GM23338 (cell line): ENCODE measurements around the gene OIT3. TPM values are rescaled to one million over a fixed set of nuclear protein-coding genes. Genes with fewer than 3 reads are reported as not detected.

Source experiments
- ATAC-seq: fragments of 200-7000 bp; cut with Tn5 transposase; 3 replicates; pipeline ENCODE4 v1.9.1; 2020
- DNase-seq: peaks from one replicate; pipeline ENCODE4 v3.0.0-alpha.2; 2015; ENCODE audit warnings: low spot score
- H2AFZ ChIP-seq: fragments of 200-600 bp; sonication (generic); 2 replicates; pipeline ENCODE4 v1.8.0; 2016; ENCODE audit warnings: antibody characterized with exemption, mild to moderate bottlenecking, moderate library complexity
- H3F3A ChIP-seq: fragments of 200-600 bp; sonication (generic); replicated peaks from 2 replicates; pipeline ENCODE4 v1.8.0; 2017; ENCODE audit warnings: antibody characterized with exemption, mixed run types, low read depth
- H3K27ac ChIP-seq: fragments of 200-600 bp; sonication (generic); 2 replicates; pipeline ENCODE4 v1.6.1; 2016; ENCODE audit warnings: low read depth
- H3K27me3 ChIP-seq: fragments of 200-600 bp; sonication (generic); 2 replicates; pipeline ENCODE4 v1.8.0; 2016; ENCODE audit warnings: mild to moderate bottlenecking, mixed run types, moderate library complexity; ENCODE audit not compliant: insufficient read depth
- H3K36me3 ChIP-seq: fragments of 200-600 bp; sonication (generic); 2 replicates; pipeline ENCODE4 v1.8.0; 2016; ENCODE audit warnings: mild to moderate bottlenecking; ENCODE audit not compliant: insufficient read depth
- H3K4me1 ChIP-seq: fragments of 200-600 bp; sonication (generic); 2 replicates; pipeline ENCODE4 v1.8.0; 2016; ENCODE audit warnings: mild to moderate bottlenecking, moderate library complexity; ENCODE audit not compliant: insufficient read depth
- H3K4me2 ChIP-seq: fragments of 200-600 bp; sonication (generic); 2 replicates; pipeline ENCODE4 v1.7.1; 2017; ENCODE audit warnings: mixed run types
- H3K4me3 ChIP-seq: fragments of 200-600 bp; sonication (generic); 2 replicates; pipeline ENCODE4 v1.6.1; 2016; ENCODE audit warnings: mixed run types
- H3K79me2 ChIP-seq: fragments of 200-600 bp; sonication (generic); replicated peaks from 2 replicates; pipeline ENCODE4 v1.8.0; 2017; ENCODE audit warnings: mild to moderate bottlenecking; ENCODE audit not compliant: insufficient read depth
- H3K9me2 ChIP-seq: fragments of 200-600 bp; sonication (generic); 2 replicates; pipeline ENCODE4 v1.8.0; 2017; ENCODE audit not compliant: insufficient read depth
- H4K20me1 ChIP-seq: fragments of 200-600 bp; sonication (generic); replicated peaks from 2 replicates; pipeline ENCODE4 v1.8.0; 2017; ENCODE audit warnings: mild to moderate bottlenecking; ENCODE audit not compliant: insufficient read depth
- H3K27ac Mint-ChIP-seq: 2 replicates; pipeline ENCODE4 v1.8.0; 2020; ENCODE audit warnings: inconsistent platforms, mild to moderate bottlenecking, moderate library complexity, mixed read lengths
- H3K27me3 Mint-ChIP-seq: 3 replicates; pipeline ENCODE4 v1.8.0; 2022; ENCODE audit warnings: low read depth, mild to moderate bottlenecking, moderate library complexity, mixed read lengths, inconsistent platforms; ENCODE audit not compliant: insufficient read depth, poor library complexity
- H3K36me3 Mint-ChIP-seq: 3 replicates; pipeline ENCODE4 v1.8.0; 2021; ENCODE audit warnings: low read depth, mild to moderate bottlenecking, inconsistent platforms, moderate library complexity, mixed read lengths
- H3K4me1 Mint-ChIP-seq: 3 replicates; pipeline ENCODE4 v1.8.0; 2020; ENCODE audit warnings: mild to moderate bottlenecking, inconsistent platforms, mixed read lengths
- H3K4me3 Mint-ChIP-seq: 3 replicates; pipeline ENCODE4 v1.8.0; 2021; ENCODE audit warnings: moderate library complexity, mild to moderate bottlenecking, inconsistent platforms, mixed read lengths
- H3K9me3 Mint-ChIP-seq: 3 replicates; pipeline ENCODE4 v1.8.0; 2020; ENCODE audit warnings: moderate library complexity, mild to moderate bottlenecking, inconsistent platforms, mixed read lengths
- CREB1 ChIP-seq: fragments of 250-450 bp; sonication (Bioruptor Pico); IDR thresholded peaks from 2 replicates; pipeline ENCODE4 v1.5.0; 2020; ENCODE audit warnings: low read depth, mild to moderate bottlenecking, moderate library complexity
- EZH2 ChIP-seq: fragments of 200-600 bp; sonication (generic); IDR thresholded peaks from one replicate; pipeline ENCODE4 v1.8.0; 2017; ENCODE audit warnings: antibody characterized with exemption, mild to moderate bottlenecking, low read depth; ENCODE audit not compliant: unreplicated experiment
- EZH2phosphoT487 ChIP-seq: fragments of 200-600 bp; sonication (generic); IDR thresholded peaks from one replicate; pipeline ENCODE4 v1.8.1; 2018; ENCODE audit warnings: antibody characterized with exemption; ENCODE audit not compliant: unreplicated experiment
- JUNB ChIP-seq: IDR thresholded peaks from one replicate; pipeline ENCODE4 v1.6.1; 2016; ENCODE audit warnings: antibody characterized with exemption; ENCODE audit not compliant: unreplicated experiment
- NANOG ChIP-seq: IDR thresholded peaks from 2 replicates; pipeline ENCODE4 v1.6.1; 2016; ENCODE audit warnings: antibody characterized with exemption, borderline replicate concordance
- POLR2AphosphoS5 ChIP-seq: IDR thresholded peaks from 2 replicates; pipeline ENCODE4 v1.6.1; 2016; ENCODE audit warnings: antibody characterized with exemption, low read depth
- STAT1 ChIP-seq: IDR thresholded peaks from one replicate; pipeline ENCODE4 v1.6.1; 2016; ENCODE audit warnings: antibody characterized with exemption; ENCODE audit not compliant: unreplicated experiment
- ZNF114 ChIP-seq: fragments of 250-450 bp; sonication (Bioruptor Pico); IDR thresholded peaks from 2 replicates; pipeline ENCODE4 v1.5.0; 2020; ENCODE audit warnings: mild to moderate bottlenecking, moderate library complexity
- ZNF331 ChIP-seq: fragments of 250-450 bp; sonication (Bioruptor Pico); IDR thresholded peaks from 2 replicates; pipeline ENCODE4 v1.5.0; 2020; ENCODE audit warnings: low read depth, mild to moderate bottlenecking, moderate library complexity
- polyA plus RNA-seq: library from polyadenylated mRNA; unstranded; fragments of >200 nt; fragmentation: Nextera tagmentation; extraction: Ambion mirVana; gene quantifications from 2 replicates; pipeline ENCODE4 v1.2.1, GENCODE V29; 2016
- total RNA-seq: library from RNA; depleted of rRNA; stranded (reverse); fragments of >200 nt; shearing (Covaris generic); gene quantifications from 2 replicates; pipeline ENCODE4 v1.2.3, GENCODE V29; 2014
- TF ChIP-seq, protein P1 (sequence below): IDR thresholded peaks from 2 replicates; pipeline ENCODE4 v1.6.1; 2016; ENCODE audit warnings: antibody characterized with exemption
- TF ChIP-seq, protein P2 (sequence below): fragments of 250-450 bp; sonication (Bioruptor Pico); IDR thresholded peaks from 2 replicates; pipeline ENCODE4 v1.5.0; 2020; ENCODE audit warnings: mild to moderate bottlenecking, moderate library complexity
- TF ChIP-seq, protein P3 (sequence below): IDR thresholded peaks from one replicate; pipeline ENCODE4 v1.6.1; 2018; ENCODE audit warnings: antibody characterized with exemption; ENCODE audit not compliant: unreplicated experiment
- TF ChIP-seq, protein P4 (sequence below), 2 experiments: fragments of 200-600 bp in 1 of 2; sonication (generic) in 1 of 2; conservative IDR thresholded peaks; 2 replicates each; pipeline versions ENCODE4 v1.5.1 to v1.6.1; 2016 to 2017; ENCODE audit warnings: antibody characterized with exemption in 2 of 2, low read depth in 2 of 2, mild to moderate bottlenecking in 2 of 2, moderate library complexity in 1 of 2

The OIT3 gene
- total and polyA plus RNA-seq, 2 experiments from 2014 or later: not detected

DNA sequence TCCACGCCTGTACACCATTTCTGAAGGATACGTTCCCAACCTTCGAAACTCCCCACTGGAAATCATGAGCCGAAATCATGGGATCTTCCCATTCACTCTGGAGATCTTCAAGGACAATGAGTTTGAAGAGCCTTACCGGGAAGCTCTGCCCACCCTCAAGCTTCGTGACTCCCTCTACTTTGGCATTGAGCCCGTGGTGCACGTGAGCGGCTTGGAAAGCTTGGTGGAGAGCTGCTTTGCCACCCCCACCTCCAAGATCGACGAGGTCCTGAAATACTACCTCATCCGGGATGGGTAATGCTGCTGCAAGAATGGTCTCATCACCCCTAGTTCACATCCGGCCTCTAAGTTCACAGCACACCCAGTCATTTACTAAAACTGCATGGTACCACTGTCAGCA is 30.8 kb downstream of the OIT3 start:
- H3K9me3 Mint-ChIP-seq: peaks cover 7% of the 10 kb centered on the region; the same call in 2 of the 3 replicates
- H3K9me2 ChIP-seq: no peaks in the 10 kb centered on the region
- no peak overlapping the region for H3K4me3 Mint-ChIP-seq
- no peak overlapping the region for H3K27ac Mint-ChIP-seq
- ATAC-seq: no peak
- no peak for DNase-seq
- H3K4me2 ChIP-seq: no peak overlapping the region
- H3K36me3 Mint-ChIP-seq: no peaks in the 10 kb centered on the region
- no peak overlapping the region for H3K4me3 ChIP-seq
- H2AFZ ChIP-seq: no peak overlapping the region
- no peaks in the 10 kb centered on the region for H3K79me2 ChIP-seq
- no peaks in the 10 kb centered on the region for H3K36me3 ChIP-seq
- no peaks in the 10 kb centered on the region for H3F3A ChIP-seq
- no peaks in the 10 kb centered on the region for H4K20me1 ChIP-seq
- no peaks in the 10 kb centered on the region for H3K4me1 Mint-ChIP-seq
- TF ChIP-seq STAT1: no peak
- TF ChIP-seq ZNF114 (CRISPR knock-in tag): no peak
- no peak for TF ChIP-seq NANOG
- no peak for TF ChIP-seq EZH2phosphoT487
- TF ChIP-seq, protein P1, sequence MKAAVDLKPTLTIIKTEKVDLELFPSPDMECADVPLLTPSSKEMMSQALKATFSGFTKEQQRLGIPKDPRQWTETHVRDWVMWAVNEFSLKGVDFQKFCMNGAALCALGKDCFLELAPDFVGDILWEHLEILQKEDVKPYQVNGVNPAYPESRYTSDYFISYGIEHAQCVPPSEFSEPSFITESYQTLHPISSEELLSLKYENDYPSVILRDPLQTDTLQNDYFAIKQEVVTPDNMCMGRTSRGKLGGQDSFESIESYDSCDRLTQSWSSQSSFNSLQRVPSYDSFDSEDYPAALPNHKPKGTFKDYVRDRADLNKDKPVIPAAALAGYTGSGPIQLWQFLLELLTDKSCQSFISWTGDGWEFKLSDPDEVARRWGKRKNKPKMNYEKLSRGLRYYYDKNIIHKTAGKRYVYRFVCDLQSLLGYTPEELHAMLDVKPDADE: no peak
- TF ChIP-seq POLR2AphosphoS5: no peak
- TF ChIP-seq, protein P2, sequence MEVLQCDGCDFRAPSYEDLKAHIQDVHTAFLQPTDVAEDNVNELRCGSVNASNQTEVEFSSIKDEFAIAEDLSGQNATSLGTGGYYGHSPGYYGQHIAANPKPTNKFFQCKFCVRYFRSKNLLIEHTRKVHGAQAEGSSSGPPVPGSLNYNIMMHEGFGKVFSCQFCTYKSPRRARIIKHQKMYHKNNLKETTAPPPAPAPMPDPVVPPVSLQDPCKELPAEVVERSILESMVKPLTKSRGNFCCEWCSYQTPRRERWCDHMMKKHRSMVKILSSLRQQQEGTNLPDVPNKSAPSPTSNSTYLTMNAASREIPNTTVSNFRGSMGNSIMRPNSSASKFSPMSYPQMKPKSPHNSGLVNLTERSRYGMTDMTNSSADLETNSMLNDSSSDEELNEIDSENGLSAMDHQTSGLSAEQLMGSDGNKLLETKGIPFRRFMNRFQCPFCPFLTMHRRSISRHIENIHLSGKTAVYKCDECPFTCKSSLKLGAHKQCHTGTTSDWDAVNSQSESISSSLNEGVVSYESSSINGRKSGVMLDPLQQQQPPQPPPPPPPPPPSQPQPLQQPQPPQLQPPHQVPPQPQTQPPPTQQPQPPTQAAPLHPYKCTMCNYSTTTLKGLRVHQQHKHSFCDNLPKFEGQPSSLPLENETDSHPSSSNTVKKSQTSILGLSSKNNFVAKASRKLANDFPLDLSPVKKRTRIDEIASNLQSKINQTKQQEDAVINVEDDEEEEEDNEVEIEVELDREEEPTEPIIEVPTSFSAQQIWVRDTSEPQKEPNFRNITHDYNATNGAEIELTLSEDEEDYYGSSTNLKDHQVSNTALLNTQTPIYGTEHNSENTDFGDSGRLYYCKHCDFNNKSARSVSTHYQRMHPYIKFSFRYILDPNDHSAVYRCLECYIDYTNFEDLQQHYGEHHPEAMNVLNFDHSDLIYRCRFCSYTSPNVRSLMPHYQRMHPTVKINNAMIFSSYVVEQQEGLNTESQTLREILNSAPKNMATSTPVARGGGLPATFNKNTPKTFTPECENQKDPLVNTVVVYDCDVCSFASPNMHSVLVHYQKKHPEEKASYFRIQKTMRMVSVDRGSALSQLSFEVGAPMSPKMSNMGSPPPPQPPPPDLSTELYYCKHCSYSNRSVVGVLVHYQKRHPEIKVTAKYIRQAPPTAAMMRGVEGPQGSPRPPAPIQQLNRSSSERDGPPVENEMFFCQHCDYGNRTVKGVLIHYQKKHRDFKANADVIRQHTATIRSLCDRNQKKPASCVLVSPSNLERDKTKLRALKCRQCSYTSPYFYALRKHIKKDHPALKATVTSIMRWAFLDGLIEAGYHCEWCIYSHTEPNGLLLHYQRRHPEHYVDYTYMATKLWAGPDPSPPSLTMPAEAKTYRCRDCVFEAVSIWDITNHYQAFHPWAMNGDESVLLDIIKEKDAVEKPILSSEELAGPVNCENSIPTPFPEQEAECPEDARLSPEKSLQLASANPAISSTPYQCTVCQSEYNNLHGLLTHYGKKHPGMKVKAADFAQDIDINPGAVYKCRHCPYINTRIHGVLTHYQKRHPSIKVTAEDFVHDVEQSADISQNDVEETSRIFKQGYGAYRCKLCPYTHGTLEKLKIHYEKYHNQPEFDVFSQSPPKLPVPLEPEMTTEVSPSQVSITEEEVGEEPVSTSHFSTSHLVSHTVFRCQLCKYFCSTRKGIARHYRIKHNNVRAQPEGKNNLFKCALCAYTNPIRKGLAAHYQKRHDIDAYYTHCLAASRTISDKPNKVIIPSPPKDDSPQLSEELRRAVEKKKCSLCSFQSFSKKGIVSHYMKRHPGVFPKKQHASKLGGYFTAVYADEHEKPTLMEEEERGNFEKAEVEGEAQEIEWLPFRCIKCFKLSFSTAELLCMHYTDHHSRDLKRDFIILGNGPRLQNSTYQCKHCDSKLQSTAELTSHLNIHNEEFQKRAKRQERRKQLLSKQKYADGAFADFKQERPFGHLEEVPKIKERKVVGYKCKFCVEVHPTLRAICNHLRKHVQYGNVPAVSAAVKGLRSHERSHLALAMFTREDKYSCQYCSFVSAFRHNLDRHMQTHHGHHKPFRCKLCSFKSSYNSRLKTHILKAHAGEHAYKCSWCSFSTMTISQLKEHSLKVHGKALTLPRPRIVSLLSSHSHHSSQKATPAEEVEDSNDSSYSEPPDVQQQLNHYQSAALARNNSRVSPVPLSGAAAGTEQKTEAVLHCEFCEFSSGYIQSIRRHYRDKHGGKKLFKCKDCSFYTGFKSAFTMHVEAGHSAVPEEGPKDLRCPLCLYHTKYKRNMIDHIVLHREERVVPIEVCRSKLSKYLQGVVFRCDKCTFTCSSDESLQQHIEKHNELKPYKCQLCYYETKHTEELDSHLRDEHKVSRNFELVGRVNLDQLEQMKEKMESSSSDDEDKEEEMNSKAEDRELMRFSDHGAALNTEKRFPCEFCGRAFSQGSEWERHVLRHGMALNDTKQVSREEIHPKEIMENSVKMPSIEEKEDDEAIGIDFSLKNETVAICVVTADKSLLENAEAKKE: no peak
- TF ChIP-seq CREB1 (CRISPR knock-in tag): no peak
- TF ChIP-seq ZNF331: no peak
- TF ChIP-seq, protein P3, sequence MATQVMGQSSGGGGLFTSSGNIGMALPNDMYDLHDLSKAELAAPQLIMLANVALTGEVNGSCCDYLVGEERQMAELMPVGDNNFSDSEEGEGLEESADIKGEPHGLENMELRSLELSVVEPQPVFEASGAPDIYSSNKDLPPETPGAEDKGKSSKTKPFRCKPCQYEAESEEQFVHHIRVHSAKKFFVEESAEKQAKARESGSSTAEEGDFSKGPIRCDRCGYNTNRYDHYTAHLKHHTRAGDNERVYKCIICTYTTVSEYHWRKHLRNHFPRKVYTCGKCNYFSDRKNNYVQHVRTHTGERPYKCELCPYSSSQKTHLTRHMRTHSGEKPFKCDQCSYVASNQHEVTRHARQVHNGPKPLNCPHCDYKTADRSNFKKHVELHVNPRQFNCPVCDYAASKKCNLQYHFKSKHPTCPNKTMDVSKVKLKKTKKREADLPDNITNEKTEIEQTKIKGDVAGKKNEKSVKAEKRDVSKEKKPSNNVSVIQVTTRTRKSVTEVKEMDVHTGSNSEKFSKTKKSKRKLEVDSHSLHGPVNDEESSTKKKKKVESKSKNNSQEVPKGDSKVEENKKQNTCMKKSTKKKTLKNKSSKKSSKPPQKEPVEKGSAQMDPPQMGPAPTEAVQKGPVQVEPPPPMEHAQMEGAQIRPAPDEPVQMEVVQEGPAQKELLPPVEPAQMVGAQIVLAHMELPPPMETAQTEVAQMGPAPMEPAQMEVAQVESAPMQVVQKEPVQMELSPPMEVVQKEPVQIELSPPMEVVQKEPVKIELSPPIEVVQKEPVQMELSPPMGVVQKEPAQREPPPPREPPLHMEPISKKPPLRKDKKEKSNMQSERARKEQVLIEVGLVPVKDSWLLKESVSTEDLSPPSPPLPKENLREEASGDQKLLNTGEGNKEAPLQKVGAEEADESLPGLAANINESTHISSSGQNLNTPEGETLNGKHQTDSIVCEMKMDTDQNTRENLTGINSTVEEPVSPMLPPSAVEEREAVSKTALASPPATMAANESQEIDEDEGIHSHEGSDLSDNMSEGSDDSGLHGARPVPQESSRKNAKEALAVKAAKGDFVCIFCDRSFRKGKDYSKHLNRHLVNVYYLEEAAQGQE: no peak
- TF ChIP-seq EZH2: no peak
- TF ChIP-seq, protein P4, sequence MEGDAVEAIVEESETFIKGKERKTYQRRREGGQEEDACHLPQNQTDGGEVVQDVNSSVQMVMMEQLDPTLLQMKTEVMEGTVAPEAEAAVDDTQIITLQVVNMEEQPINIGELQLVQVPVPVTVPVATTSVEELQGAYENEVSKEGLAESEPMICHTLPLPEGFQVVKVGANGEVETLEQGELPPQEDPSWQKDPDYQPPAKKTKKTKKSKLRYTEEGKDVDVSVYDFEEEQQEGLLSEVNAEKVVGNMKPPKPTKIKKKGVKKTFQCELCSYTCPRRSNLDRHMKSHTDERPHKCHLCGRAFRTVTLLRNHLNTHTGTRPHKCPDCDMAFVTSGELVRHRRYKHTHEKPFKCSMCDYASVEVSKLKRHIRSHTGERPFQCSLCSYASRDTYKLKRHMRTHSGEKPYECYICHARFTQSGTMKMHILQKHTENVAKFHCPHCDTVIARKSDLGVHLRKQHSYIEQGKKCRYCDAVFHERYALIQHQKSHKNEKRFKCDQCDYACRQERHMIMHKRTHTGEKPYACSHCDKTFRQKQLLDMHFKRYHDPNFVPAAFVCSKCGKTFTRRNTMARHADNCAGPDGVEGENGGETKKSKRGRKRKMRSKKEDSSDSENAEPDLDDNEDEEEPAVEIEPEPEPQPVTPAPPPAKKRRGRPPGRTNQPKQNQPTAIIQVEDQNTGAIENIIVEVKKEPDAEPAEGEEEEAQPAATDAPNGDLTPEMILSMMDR (conservative IDR thresholded peaks at IDR 0.05; ENCODE audit: low read depth in 2 of 2): no peak
- TF ChIP-seq JUNB: no peak
- no peaks in the 10 kb centered on the region for H3K27me3 ChIP-seq
- no peaks in the 10 kb centered on the region for H3K4me1 ChIP-seq
- H3K27me3 Mint-ChIP-seq: no peaks in the 10 kb centered on the region
- H3K27ac ChIP-seq: no peak overlapping the region
